ENCODE results near the gene ME3. TPM values are rescaled to one million over a fixed set of nuclear protein-coding genes. Genes with fewer than 3 reads are reported as not detected.
A peak's percentile ranks its signal among the peaks of the same experiment; 100 is the strongest.
"Not testable (repeated sequence)": the region's sequence is repeated elsewhere in the genome, so short reads cannot be mapped to it uniquely, and the experiment has no call there.

ME3 gene
- total RNA-seq, 2 donors from 2014 or later: 2.1 to 2.5 TPM

- ATAC-seq (replicated peaks in 1 of 2) (no peak), DNase-seq (no peak)
- H3K36me3 Mint-ChIP-seq (ENCODE audit: insufficient read depth in 2 of 2): peaks cover 8 to 12% of the 10 kb centered on the region in 2 donors
- H3K27ac Mint-ChIP-seq: no peak overlapping the region
- H3K4me3 Mint-ChIP-seq: no peak overlapping the region
- H3K27me3 Mint-ChIP-seq (ENCODE audit: low read depth): peaks cover 27% of the 10 kb centered on the region
- H3K9me3 Mint-ChIP-seq: peaks cover 6 to 10% of the 10 kb centered on the region in 2 donors
- H3K4me1 Mint-ChIP-seq (ENCODE audit: low read depth): no peaks in the 10 kb centered on the region
These were observed 51.4 kb downstream of the ME3 start for GRCh38 chr11:86620891-86621521.

GRCh38 chr11:86619428-86619827 lies 53.0 kb downstream of the ME3 start:
- H3K4me3 Mint-ChIP-seq; H3K4me1 Mint-ChIP-seq (ENCODE audit: low read depth): not testable (repeated sequence)

GRCh38 chr11:86617502-86617901 lies 54.9 kb downstream of the ME3 start:
- H3K4me1 Mint-ChIP-seq (ENCODE audit: low read depth): no peaks in the 10 kb centered on the region
- peaks cover 8 to 14% of the 10 kb centered on the region in 2 donors for H3K36me3 Mint-ChIP-seq (ENCODE audit: insufficient read depth in 2 of 2)
- ATAC-seq (replicated peaks in 1 of 2) (no peak), DNase-seq (no peak)
- H3K9me3 Mint-ChIP-seq: peaks cover 6 to 12% of the 10 kb centered on the region in 2 donors
- H3K27ac Mint-ChIP-seq: peak overlapping the region; percentile 28
- H3K27me3 Mint-ChIP-seq (ENCODE audit: low read depth): peaks cover 26% of the 10 kb centered on the region
- H3K4me3 Mint-ChIP-seq: no peak overlapping the region

More at GRCh38 chr11:86619428-86619827, 53.0 kb downstream of the ME3 start:
- not testable (repeated sequence) for DNase-seq; ATAC-seq (replicated peaks in 1 of 2); H3K27ac Mint-ChIP-seq
- peaks cover 25% of the 10 kb centered on the region for H3K27me3 Mint-ChIP-seq (ENCODE audit: low read depth)
- H3K36me3 Mint-ChIP-seq (ENCODE audit: insufficient read depth in 2 of 2): peaks cover 8 to 14% of the 10 kb centered on the region in 2 donors
- H3K9me3 Mint-ChIP-seq: peaks cover 6 to 12% of the 10 kb centered on the region in 2 donors

- peaks cover 23% of the 10 kb centered on the region for H3K27me3 Mint-ChIP-seq (ENCODE audit: low read depth)
- no peak overlapping the region for H3K4me3 Mint-ChIP-seq
- peaks cover 8 to 13% of the 10 kb centered on the region in 2 donors for H3K36me3 Mint-ChIP-seq (ENCODE audit: insufficient read depth in 2 of 2)
- H3K27ac Mint-ChIP-seq: no peak overlapping the region
- peaks cover 6 to 10% of the 10 kb centered on the region in 2 donors for H3K9me3 Mint-ChIP-seq
- DNase-seq (no peak), ATAC-seq (replicated peaks in 1 of 2) (no peak)
- H3K4me1 Mint-ChIP-seq (ENCODE audit: low read depth): no peaks in the 10 kb centered on the region
These were observed 56.9 kb downstream of the ME3 start for GRCh38 chr11:86615487-86615886.

- Mint-ChIP-seq H3K4me1 (ENCODE audit: low read depth) (peaks cover 15% of the 10 kb centered on the region), H3K9me3 (peaks cover 0 to 2% of the 10 kb centered on the region in 2 donors), H3K4me3 (no peak overlapping the region), H3K27me3 (ENCODE audit: low read depth) (peaks cover 34% of the 10 kb centered on the region), H3K36me3 (ENCODE audit: insufficient read depth in 2 of 2) (peaks cover 0 to 3% of the 10 kb centered on the region in 2 donors), H3K27ac (no peak overlapping the region)
- ATAC-seq (replicated peaks in 1 of 2): no peak
- DNase-seq: no peak
These were observed 61.7 kb downstream of the ME3 start for GRCh38 chr11:86610559-86611341.

GRCh38 chr11:86608251-86608799 lies 64.1 kb downstream of the ME3 start:
- Mint-ChIP-seq H3K27ac (no peak overlapping the region), H3K4me1 (ENCODE audit: low read depth) (peaks cover 15% of the 10 kb centered on the region), H3K36me3 (ENCODE audit: insufficient read depth in 2 of 2) (no peaks in the 10 kb centered on the region), H3K4me3 (peak overlapping the region in 1 of 2 donors; percentile 25), H3K9me3 (no peaks in the 10 kb centered on the region), H3K27me3 (ENCODE audit: low read depth) (peaks cover 23% of the 10 kb centered on the region)
- DNase-seq: peak; percentile 53 to 55
- peak; percentile 74 to 76 for ATAC-seq (replicated peaks in 1 of 2)

- peaks cover 19% of the 10 kb centered on the region for H3K27me3 Mint-ChIP-seq (ENCODE audit: low read depth)
- peaks cover 15% of the 10 kb centered on the region for H3K4me1 Mint-ChIP-seq (ENCODE audit: low read depth)
- H3K9me3 Mint-ChIP-seq: no peaks in the 10 kb centered on the region
- ATAC-seq (replicated peaks in 1 of 2) (no peak), DNase-seq (no peak)
- no peak overlapping the region for H3K27ac Mint-ChIP-seq
- no peak overlapping the region for H3K4me3 Mint-ChIP-seq
- H3K36me3 Mint-ChIP-seq (ENCODE audit: insufficient read depth in 2 of 2): no peaks in the 10 kb centered on the region
These were observed 65.5 kb downstream of the ME3 start for GRCh38 chr11:86606836-86607481.

- no peaks in the 10 kb centered on the region for H3K36me3 Mint-ChIP-seq (ENCODE audit: insufficient read depth in 2 of 2)
- peaks cover 19% of the 10 kb centered on the region for H3K27me3 Mint-ChIP-seq (ENCODE audit: low read depth)
- peaks cover 15% of the 10 kb centered on the region for H3K4me1 Mint-ChIP-seq (ENCODE audit: low read depth)
- DNase-seq (no peak), ATAC-seq (replicated peaks in 1 of 2) (no peak)
- no peaks in the 10 kb centered on the region for H3K9me3 Mint-ChIP-seq
- H3K27ac Mint-ChIP-seq: no peak overlapping the region
- no peak overlapping the region for H3K4me3 Mint-ChIP-seq
These were observed 66.1 kb downstream of the ME3 start for GRCh38 chr11:86606270-86606835.

GRCh38 chr11:86596861-86597586 lies 75.4 kb downstream of the ME3 start:
- no peak overlapping the region for H3K4me3 Mint-ChIP-seq
- DNase-seq (no peak), ATAC-seq (replicated peaks in 1 of 2) (no peak)
- peaks cover 30% of the 10 kb centered on the region for H3K4me1 Mint-ChIP-seq (ENCODE audit: low read depth)
- H3K36me3 Mint-ChIP-seq (ENCODE audit: insufficient read depth in 2 of 2): peaks cover 5 to 8% of the 10 kb centered on the region in 2 donors
- peaks cover 2 to 3% of the 10 kb centered on the region in 2 donors for H3K9me3 Mint-ChIP-seq
- H3K27ac Mint-ChIP-seq: no peak overlapping the region
- H3K27me3 Mint-ChIP-seq (ENCODE audit: low read depth): no peaks in the 10 kb centered on the region

GRCh38 chr11:86595955-86596354 lies 76.5 kb downstream of the ME3 start:
- Mint-ChIP-seq H3K4me1 (ENCODE audit: low read depth) (peaks cover 41% of the 10 kb centered on the region), H3K27me3 (ENCODE audit: low read depth) (no peaks in the 10 kb centered on the region), H3K9me3 (peaks cover 2 to 3% of the 10 kb centered on the region in 2 donors), H3K36me3 (ENCODE audit: insufficient read depth in 2 of 2) (peaks cover 8 to 9% of the 10 kb centered on the region in 2 donors), H3K27ac (no peak overlapping the region), H3K4me3 (no peak overlapping the region)
- no peak for ATAC-seq (replicated peaks in 1 of 2)
- no peak for DNase-seq

- no peak overlapping the region for H3K4me3 Mint-ChIP-seq
- H3K9me3 Mint-ChIP-seq: peaks cover 2 to 3% of the 10 kb centered on the region in 2 donors
- ATAC-seq (replicated peaks in 1 of 2) (no peak), DNase-seq (no peak)
- peaks cover 8 to 13% of the 10 kb centered on the region in 2 donors for H3K36me3 Mint-ChIP-seq (ENCODE audit: insufficient read depth in 2 of 2)
- H3K27ac Mint-ChIP-seq: no peak overlapping the region
- H3K27me3 Mint-ChIP-seq (ENCODE audit: low read depth): no peaks in the 10 kb centered on the region
- H3K4me1 Mint-ChIP-seq (ENCODE audit: low read depth): peaks cover 46% of the 10 kb centered on the region
These were observed 77.0 kb downstream of the ME3 start for GRCh38 chr11:86595451-86595850.

GRCh38 chr11:86594746-86595145 lies 77.7 kb downstream of the ME3 start:
- Mint-ChIP-seq H3K27me3 (ENCODE audit: low read depth) (no peaks in the 10 kb centered on the region), H3K9me3 (peaks cover 2 to 3% of the 10 kb centered on the region in 2 donors), H3K4me1 (ENCODE audit: low read depth) (peaks cover 53% of the 10 kb centered on the region), H3K4me3 (no peak overlapping the region), H3K27ac (no peak overlapping the region), H3K36me3 (ENCODE audit: insufficient read depth in 2 of 2) (peaks cover 8 to 15% of the 10 kb centered on the region in 2 donors)
- no peak for DNase-seq
- ATAC-seq (replicated peaks in 1 of 2): no peak
